H54 (cell line): ENCODE results near the gene TIAM1.

Experiments used
- DNase-seq: peaks from one replicate; pipeline ENCODE4 v3.0.0; 2011; ENCODE audit warnings: low spot score, mixed read lengths; ENCODE audit not compliant: insufficient read length
- FAIRE-seq: peaks from 3 replicates; lab custom pipeline; 2011; peaks lifted over from hg19 to GRCh38; lab: Jason Lieb, UNC
- POLR2A ChIP-seq: IDR thresholded peaks from 2 replicates; pipeline ENCODE4 v1.6.1; 2011; ENCODE audit warnings: low read depth, mild to moderate bottlenecking, low read length

The TIAM1 gene

GRCh38 chr21:31276663-31277062 lies 67.4 kb downstream of the TIAM1 start:
- DNase-seq (no peak), FAIRE-seq (no peak)
- TF ChIP-seq POLR2A, result no peak

GRCh38 chr21:31275901-31276300 lies 68.2 kb downstream of the TIAM1 start:
- TF ChIP-seq POLR2A, result no peak
- FAIRE-seq (no peak), DNase-seq (no peak)

- no peak for FAIRE-seq
- no peak for DNase-seq
- TF ChIP-seq POLR2A, result no peak
Measured at GRCh38 chr21:31273278-31273677, 70.8 kb downstream of the TIAM1 start.

- no peak for FAIRE-seq
Measured at GRCh38 chr21:31268090-31268489, 76.0 kb downstream of the TIAM1 start.

GRCh38 chr21:31267644-31268043 lies 76.4 kb downstream of the TIAM1 start:
- DNase-seq (no peak), FAIRE-seq (no peak)

More at GRCh38 chr21:31268090-31268489, 76.0 kb downstream of the TIAM1 start:
- DNase-seq, result no peak
- TF ChIP-seq POLR2A, result no peak

GRCh38 chr21:31266241-31266640 lies 77.8 kb downstream of the TIAM1 start:
- no peak for FAIRE-seq
- TF ChIP-seq POLR2A, result no peak

More at GRCh38 chr21:31267644-31268043, 76.4 kb downstream of the TIAM1 start:
- TF ChIP-seq POLR2A, result no peak

GRCh38 chr21:31265366-31266013 lies 78.6 kb downstream of the TIAM1 start:
- no peak for DNase-seq
- no peak for TF ChIP-seq POLR2A
- no peak for FAIRE-seq

More at GRCh38 chr21:31266241-31266640, 77.8 kb downstream of the TIAM1 start:
- DNase-seq, result no peak

- FAIRE-seq (no peak), DNase-seq (no peak)
- TF ChIP-seq POLR2A, result no peak
Measured at GRCh38 chr21:31264574-31264973, 79.5 kb downstream of the TIAM1 start.

- FAIRE-seq, result no peak
- TF ChIP-seq POLR2A, result no peak
- no peak for DNase-seq
Measured at GRCh38 chr21:31262728-31263127, 81.3 kb downstream of the TIAM1 start.

- FAIRE-seq (no peak), DNase-seq (no peak)
- TF ChIP-seq POLR2A, result no peak
Measured at GRCh38 chr21:31261759-31262158, 82.3 kb downstream of the TIAM1 start.

- TF ChIP-seq POLR2A, result no peak
- FAIRE-seq (no peak), DNase-seq (no peak)
Measured at GRCh38 chr21:31260790-31261189, 83.3 kb downstream of the TIAM1 start.

- no peak for FAIRE-seq
- no peak for TF ChIP-seq POLR2A
Measured at GRCh38 chr21:31258073-31258472, 86.0 kb downstream of the TIAM1 start.

GRCh38 chr21:31257265-31257664 lies 86.8 kb downstream of the TIAM1 start:
- DNase-seq (no peak), FAIRE-seq (no peak)
- no peak for TF ChIP-seq POLR2A

More at GRCh38 chr21:31258073-31258472, 86.0 kb downstream of the TIAM1 start:
- no peak for DNase-seq

- no peak for FAIRE-seq
Measured at GRCh38 chr21:31255896-31256295, 88.2 kb downstream of the TIAM1 start.

GRCh38 chr21:31255036-31255435 lies 89.0 kb downstream of the TIAM1 start:
- TF ChIP-seq POLR2A, result no peak
- FAIRE-seq, result no peak
- no peak for DNase-seq

More at GRCh38 chr21:31255896-31256295, 88.2 kb downstream of the TIAM1 start:
- DNase-seq, result no peak
- TF ChIP-seq POLR2A, result no peak

- no peak for TF ChIP-seq POLR2A
- FAIRE-seq (no peak), DNase-seq (no peak)
Measured at GRCh38 chr21:31254131-31254530, 89.9 kb downstream of the TIAM1 start.
